ENCODE measurements around the gene SPRED2.
"Not testable (repeated sequence)": the region's sequence is repeated elsewhere in the genome, so short reads cannot be mapped to it uniquely, and the experiment has no call there.

Gene SPRED2

GRCh38 chr2:65317351-65317750 lies 115.0 kb downstream of the SPRED2 start:
- H3K27ac ChIP-seq (ENCODE audit: low read length); H3K4me3 ChIP-seq (ENCODE audit: low read depth in 1 of 2, low read length in 2 of 2); H3K4me1 ChIP-seq (ENCODE audit: control insufficient read depth in 1 of 2, insufficient read depth in 2 of 2, low read length in 2 of 2); H3K27me3 ChIP-seq (ENCODE audit: low read depth, low read length); H3K9me3 ChIP-seq (ENCODE audit: control insufficient read depth in 1 of 2, low read length in 2 of 2): not testable (repeated sequence)
- H3K36me3 ChIP-seq (ENCODE audit: control insufficient read depth in 1 of 2, insufficient read depth in 2 of 2, low read length in 2 of 2): peaks cover 12 to 46% of the 10 kb centered on the region in 2 donors

DNA sequence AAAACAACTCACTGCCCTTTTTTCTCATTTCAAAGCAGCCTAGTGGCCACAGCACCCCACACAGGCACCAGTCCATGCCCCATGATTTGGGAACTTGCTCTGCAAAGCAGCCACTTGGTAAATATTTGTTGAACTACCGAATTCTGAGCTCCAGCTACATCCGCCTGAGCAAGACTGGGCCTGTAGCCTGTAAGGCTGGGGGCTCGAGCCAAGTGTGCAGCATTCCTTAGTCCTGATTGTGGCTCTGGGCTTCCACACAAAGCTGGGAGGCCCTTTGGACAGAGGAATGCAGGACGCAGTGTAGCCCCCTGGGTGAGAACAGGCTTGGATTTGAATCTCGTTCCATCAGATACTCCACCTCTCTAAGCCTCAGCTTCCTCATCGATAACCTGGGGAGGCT lies 116.3 kb downstream of the SPRED2 start:
- Histone ChIP-seq H3K36me3 (ENCODE audit: control insufficient read depth in 1 of 2, insufficient read depth in 2 of 2, low read length in 2 of 2) (peaks cover 12 to 50% of the 10 kb centered on the region in 2 donors), H3K4me3 (ENCODE audit: low read depth in 1 of 2, low read length in 2 of 2) (no peak overlapping the region), H3K9me3 (ENCODE audit: control insufficient read depth in 1 of 2, low read length in 2 of 2) (no peaks in the 10 kb centered on the region), H3K27ac (ENCODE audit: low read length) (no peak overlapping the region), H3K4me1 (ENCODE audit: control insufficient read depth in 1 of 2, insufficient read depth in 2 of 2, low read length in 2 of 2) (peaks cover 0 to 7% of the 10 kb centered on the region in 2 donors), H3K27me3 (ENCODE audit: low read depth, low read length) (no peaks in the 10 kb centered on the region)

- Histone ChIP-seq H3K4me1 (ENCODE audit: control insufficient read depth in 1 of 2, insufficient read depth in 2 of 2, low read length in 2 of 2) (peaks cover 0 to 7% of the 10 kb centered on the region in 2 donors), H3K4me3 (ENCODE audit: low read depth in 1 of 2, low read length in 2 of 2) (no peak overlapping the region), H3K27ac (ENCODE audit: low read length) (no peak overlapping the region), H3K36me3 (ENCODE audit: control insufficient read depth in 1 of 2, insufficient read depth in 2 of 2, low read length in 2 of 2) (peaks cover 12 to 46% of the 10 kb centered on the region in 2 donors), H3K9me3 (ENCODE audit: control insufficient read depth in 1 of 2, low read length in 2 of 2) (no peaks in the 10 kb centered on the region), H3K27me3 (ENCODE audit: low read depth, low read length) (no peaks in the 10 kb centered on the region)
Observed at GRCh38 chr2:65314801-65315441, 117.5 kb downstream of the SPRED2 start.

- Histone ChIP-seq H3K36me3 (ENCODE audit: control insufficient read depth in 1 of 2, insufficient read depth in 2 of 2, low read length in 2 of 2) (peaks cover 12 to 40% of the 10 kb centered on the region in 2 donors), H3K27ac (ENCODE audit: low read length) (no peak overlapping the region), H3K27me3 (ENCODE audit: low read depth, low read length) (no peaks in the 10 kb centered on the region), H3K4me1 (ENCODE audit: control insufficient read depth in 1 of 2, insufficient read depth in 2 of 2, low read length in 2 of 2) (peaks cover 0 to 7% of the 10 kb centered on the region in 2 donors), H3K4me3 (ENCODE audit: low read depth in 1 of 2, low read length in 2 of 2) (no peak overlapping the region), H3K9me3 (ENCODE audit: control insufficient read depth in 1 of 2, low read length in 2 of 2) (no peaks in the 10 kb centered on the region)
Observed at GRCh38 chr2:65313954-65314256, 118.5 kb downstream of the SPRED2 start.

DNA sequence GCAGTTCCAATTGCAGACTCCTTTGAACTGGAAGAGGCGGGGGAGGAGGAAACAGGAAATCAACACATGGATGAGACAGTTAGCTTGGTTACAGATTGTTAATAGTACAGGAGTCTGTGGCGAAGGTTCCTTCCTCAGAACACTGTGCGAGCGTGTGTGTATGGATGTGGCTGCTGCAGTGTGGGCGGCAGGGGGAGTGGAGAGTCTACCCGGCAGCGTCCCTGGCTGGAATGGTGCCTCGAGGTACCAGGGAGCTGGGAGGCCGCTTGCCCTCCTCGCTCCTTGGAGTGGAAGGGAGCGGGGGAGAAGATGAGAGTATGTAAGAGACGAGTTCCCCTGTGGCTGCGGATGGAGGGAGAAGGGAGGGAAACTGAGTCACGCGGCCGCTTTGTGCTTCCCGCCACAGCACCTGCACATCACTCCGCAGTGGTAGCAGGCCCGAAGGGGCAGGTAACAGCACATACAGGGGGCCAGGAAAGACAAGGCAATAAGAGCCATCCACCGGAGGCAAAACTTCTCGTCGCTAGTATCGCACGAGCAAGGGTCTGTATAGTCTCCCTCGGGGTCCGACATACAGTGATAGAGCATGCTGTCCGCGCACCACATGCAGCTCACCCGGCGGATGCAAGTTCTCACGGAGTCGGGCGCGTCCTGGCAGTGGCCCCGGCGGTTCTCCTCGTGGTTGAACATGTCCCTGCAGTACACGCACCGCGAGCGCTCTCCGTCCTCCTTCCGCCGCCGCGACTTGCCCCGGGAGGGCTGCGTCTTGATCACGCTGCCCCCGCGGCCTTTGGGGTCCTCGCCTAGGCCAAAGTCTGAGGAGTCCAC lies 119.1 kb downstream of the SPRED2 start:
- Histone ChIP-seq H3K27ac (ENCODE audit: low read length) (no peak overlapping the region), H3K27me3 (ENCODE audit: low read depth, low read length) (no peaks in the 10 kb centered on the region), H3K4me1 (ENCODE audit: control insufficient read depth in 1 of 2, insufficient read depth in 2 of 2, low read length in 2 of 2) (peaks cover 0 to 7% of the 10 kb centered on the region in 2 donors), H3K9me3 (ENCODE audit: control insufficient read depth in 1 of 2, low read length in 2 of 2) (no peaks in the 10 kb centered on the region), H3K4me3 (ENCODE audit: low read depth in 1 of 2, low read length in 2 of 2) (no peak overlapping the region), H3K36me3 (ENCODE audit: control insufficient read depth in 1 of 2, insufficient read depth in 2 of 2, low read length in 2 of 2) (peaks cover 12 to 40% of the 10 kb centered on the region in 2 donors)

DNA sequence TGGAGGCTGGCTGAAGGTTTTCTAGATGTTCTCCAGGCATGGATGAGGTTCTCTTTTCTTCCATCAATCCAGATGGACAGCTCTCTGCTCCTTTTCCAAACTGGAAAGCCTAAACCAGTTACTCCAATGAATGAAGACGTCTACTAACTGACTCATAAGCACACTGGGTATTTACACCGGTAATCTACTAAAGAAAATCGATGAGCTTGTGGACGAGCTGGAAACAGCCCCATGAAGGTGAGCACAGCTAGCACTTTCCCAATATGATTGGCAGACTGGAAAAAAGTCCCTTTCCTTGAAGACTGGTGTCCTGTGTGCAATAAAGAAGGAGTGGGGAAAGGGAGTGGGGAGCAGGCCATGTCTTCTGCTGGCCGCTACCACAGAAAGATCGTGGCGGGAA lies 120.8 kb downstream of the SPRED2 start:
- H3K27me3 ChIP-seq (ENCODE audit: low read depth, low read length): no peaks in the 10 kb centered on the region
- peaks cover 0 to 6% of the 10 kb centered on the region in 2 donors for H3K4me1 ChIP-seq (ENCODE audit: control insufficient read depth in 1 of 2, insufficient read depth in 2 of 2, low read length in 2 of 2)
- no peaks in the 10 kb centered on the region for H3K9me3 ChIP-seq (ENCODE audit: control insufficient read depth in 1 of 2, low read length in 2 of 2)
- peaks cover 9 to 40% of the 10 kb centered on the region in 2 donors for H3K36me3 ChIP-seq (ENCODE audit: control insufficient read depth in 1 of 2, insufficient read depth in 2 of 2, low read length in 2 of 2)
- no peak overlapping the region for H3K4me3 ChIP-seq (ENCODE audit: low read depth in 1 of 2, low read length in 2 of 2)
- no peak overlapping the region for H3K27ac ChIP-seq (ENCODE audit: low read length)

DNA sequence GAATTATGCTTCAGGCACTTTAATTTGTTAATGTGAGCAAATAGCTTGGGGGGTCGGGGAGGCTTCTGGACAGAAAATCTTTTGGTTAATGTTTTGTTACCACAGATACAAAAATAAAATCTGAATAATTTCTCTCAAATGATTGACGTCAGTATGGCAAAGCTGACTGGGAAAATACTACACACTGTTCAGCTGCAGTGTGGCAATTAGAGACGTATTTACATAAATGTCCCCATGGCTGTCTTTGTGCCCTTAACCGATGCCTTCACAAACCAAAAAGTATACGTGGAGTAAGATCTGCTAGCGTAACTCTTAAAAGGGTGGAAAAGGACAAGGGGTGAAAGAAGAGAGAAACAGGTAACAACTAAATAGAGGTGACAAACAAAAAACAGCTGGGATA lies 121.3 kb downstream of the SPRED2 start:
- H3K9me3 ChIP-seq (ENCODE audit: control insufficient read depth in 1 of 2, low read length in 2 of 2): no peaks in the 10 kb centered on the region
- no peak overlapping the region for H3K27ac ChIP-seq (ENCODE audit: low read length)
- peaks cover 4 to 35% of the 10 kb centered on the region in 2 donors for H3K36me3 ChIP-seq (ENCODE audit: control insufficient read depth in 1 of 2, insufficient read depth in 2 of 2, low read length in 2 of 2)
- peaks cover 0 to under 1% of the 10 kb centered on the region in 2 donors for H3K4me1 ChIP-seq (ENCODE audit: control insufficient read depth in 1 of 2, insufficient read depth in 2 of 2, low read length in 2 of 2)
- no peak overlapping the region for H3K4me3 ChIP-seq (ENCODE audit: low read depth in 1 of 2, low read length in 2 of 2)
- H3K27me3 ChIP-seq (ENCODE audit: low read depth, low read length): no peaks in the 10 kb centered on the region

GRCh38 chr2:65309699-65310098 lies 122.7 kb downstream of the SPRED2 start:
- Histone ChIP-seq H3K4me3 (ENCODE audit: low read depth in 1 of 2, low read length in 2 of 2) (no peak overlapping the region), H3K4me1 (ENCODE audit: control insufficient read depth in 1 of 2, insufficient read depth in 2 of 2, low read length in 2 of 2) (no peaks in the 10 kb centered on the region), H3K36me3 (ENCODE audit: control insufficient read depth in 1 of 2, insufficient read depth in 2 of 2, low read length in 2 of 2) (peaks cover 3 to 28% of the 10 kb centered on the region in 2 donors), H3K27me3 (ENCODE audit: low read depth, low read length) (no peaks in the 10 kb centered on the region), H3K27ac (ENCODE audit: low read length) (no peak overlapping the region), H3K9me3 (ENCODE audit: control insufficient read depth in 1 of 2, low read length in 2 of 2) (no peaks in the 10 kb centered on the region)

GRCh38 chr2:65305934-65306333 lies 126.5 kb downstream of the SPRED2 start:
- Histone ChIP-seq H3K4me1 (ENCODE audit: control insufficient read depth in 1 of 2, insufficient read depth in 2 of 2, low read length in 2 of 2) (peaks cover 5 to 12% of the 10 kb centered on the region in 2 donors), H3K27me3 (ENCODE audit: low read depth, low read length) (no peaks in the 10 kb centered on the region)

GRCh38 chr2:65300761-65301711 lies 131.4 kb downstream of the SPRED2 start:
- Histone ChIP-seq H3K27me3 (ENCODE audit: low read depth, low read length) (no peaks in the 10 kb centered on the region), H3K4me3 (ENCODE audit: low read depth in 1 of 2, low read length in 2 of 2) (peak overlapping the region; percentile 21 to 35), H3K4me1 (ENCODE audit: control insufficient read depth in 1 of 2, insufficient read depth in 2 of 2, low read length in 2 of 2) (peaks cover 5 to 30% of the 10 kb centered on the region in 2 donors), H3K9me3 (ENCODE audit: control insufficient read depth in 1 of 2, low read length in 2 of 2) (no peaks in the 10 kb centered on the region), H3K36me3 (ENCODE audit: control insufficient read depth in 1 of 2, insufficient read depth in 2 of 2, low read length in 2 of 2) (no peaks in the 10 kb centered on the region), H3K27ac (ENCODE audit: low read length) (peak overlapping the region; percentile 64)

More at GRCh38 chr2:65305934-65306333, 126.5 kb downstream of the SPRED2 start:
- no peaks in the 10 kb centered on the region for H3K36me3 ChIP-seq (ENCODE audit: control insufficient read depth in 1 of 2, insufficient read depth in 2 of 2, low read length in 2 of 2)
- no peak overlapping the region for H3K27ac ChIP-seq (ENCODE audit: low read length)
- no peak overlapping the region for H3K4me3 ChIP-seq (ENCODE audit: low read depth in 1 of 2, low read length in 2 of 2)
- H3K9me3 ChIP-seq (ENCODE audit: control insufficient read depth in 1 of 2, low read length in 2 of 2): no peaks in the 10 kb centered on the region

Measured in muscle layer of duodenum (tissue), 2 donors.